NCI-H345 (cell line): ENCODE data around the gene SURF4.
"Not testable (repeated sequence)": the region's sequence is repeated elsewhere in the genome, so short reads cannot be mapped to it uniquely, and the experiment has no call there.

Source experiments
- DNase-seq: peaks from one replicate; lab custom pipeline; 2025; lab: John Stamatoyannopoulos, UW

SURF4 gene

DNA sequence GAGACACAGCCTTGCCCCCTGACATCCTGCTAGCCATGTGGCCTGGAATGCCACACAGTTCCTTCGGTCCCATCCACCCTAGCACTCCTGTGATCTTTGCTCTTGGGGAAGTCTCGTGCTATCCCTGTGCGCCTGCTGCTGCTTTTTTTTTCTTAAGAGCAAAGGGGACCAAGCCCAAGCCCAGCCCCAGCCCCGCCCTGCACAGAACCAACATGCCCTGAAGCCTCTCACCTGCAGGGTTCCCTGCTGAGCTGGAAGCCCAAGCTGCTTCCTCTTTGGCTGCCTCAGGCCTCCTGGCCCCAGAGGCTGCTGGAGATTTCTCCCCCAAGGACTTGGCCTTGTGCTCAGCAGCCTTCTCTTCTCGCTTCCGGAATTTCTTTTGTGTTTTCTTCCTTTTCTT, 41.7 kb downstream of the SURF4 start:
- no peak for DNase-seq

DNA sequence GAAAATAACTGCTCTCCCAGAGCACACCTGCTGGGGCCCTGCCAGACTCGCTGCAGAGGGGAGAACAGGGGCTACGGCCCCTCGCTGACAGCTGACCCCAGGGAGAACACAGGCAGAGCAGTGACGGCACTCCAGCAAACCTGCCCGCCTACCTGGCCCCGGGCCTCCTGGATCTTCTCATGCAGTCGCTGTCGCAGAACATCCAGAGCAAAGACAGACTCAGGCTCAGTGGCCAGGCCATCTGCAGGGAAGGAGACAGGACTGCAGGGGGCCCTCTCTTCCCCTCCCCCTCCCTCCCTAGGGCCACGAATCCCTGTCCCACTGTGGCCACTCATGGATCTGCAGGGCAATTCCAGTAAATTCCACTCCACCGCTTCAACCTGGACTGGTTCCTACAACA, 42.3 kb downstream of the SURF4 start:
- DNase-seq: no peak

DNA sequence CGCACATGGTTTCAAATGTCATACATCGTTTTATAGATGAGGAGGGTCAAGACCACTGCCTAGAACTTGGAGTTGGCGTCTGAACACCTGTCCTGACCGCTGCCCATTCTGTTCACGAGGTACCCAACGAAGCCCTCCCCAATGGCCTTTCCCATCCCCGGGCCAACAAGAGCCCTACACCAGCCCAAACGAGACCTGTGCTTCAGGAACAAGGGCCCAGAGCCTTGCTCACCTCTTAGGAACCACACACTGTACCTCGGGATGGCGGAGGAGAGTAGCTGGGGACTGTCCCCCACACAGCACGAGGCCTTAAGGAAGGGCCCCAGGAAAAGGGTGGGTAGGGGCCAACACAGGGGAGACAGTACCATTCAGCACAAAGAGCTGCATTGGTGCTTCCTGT, 42.8 kb downstream of the SURF4 start:
- DNase-seq: no peak

GRCh38 chr9:133332381-133332730, 43.5 kb downstream of the SURF4 start:
- no peak for DNase-seq

- no peak for DNase-seq
Measured at GRCh38 chr9:133331641-133332380, 44.0 kb downstream of the SURF4 start.

GRCh38 chr9:133331221-133331620, 44.6 kb downstream of the SURF4 start:
- no peak for DNase-seq

DNA sequence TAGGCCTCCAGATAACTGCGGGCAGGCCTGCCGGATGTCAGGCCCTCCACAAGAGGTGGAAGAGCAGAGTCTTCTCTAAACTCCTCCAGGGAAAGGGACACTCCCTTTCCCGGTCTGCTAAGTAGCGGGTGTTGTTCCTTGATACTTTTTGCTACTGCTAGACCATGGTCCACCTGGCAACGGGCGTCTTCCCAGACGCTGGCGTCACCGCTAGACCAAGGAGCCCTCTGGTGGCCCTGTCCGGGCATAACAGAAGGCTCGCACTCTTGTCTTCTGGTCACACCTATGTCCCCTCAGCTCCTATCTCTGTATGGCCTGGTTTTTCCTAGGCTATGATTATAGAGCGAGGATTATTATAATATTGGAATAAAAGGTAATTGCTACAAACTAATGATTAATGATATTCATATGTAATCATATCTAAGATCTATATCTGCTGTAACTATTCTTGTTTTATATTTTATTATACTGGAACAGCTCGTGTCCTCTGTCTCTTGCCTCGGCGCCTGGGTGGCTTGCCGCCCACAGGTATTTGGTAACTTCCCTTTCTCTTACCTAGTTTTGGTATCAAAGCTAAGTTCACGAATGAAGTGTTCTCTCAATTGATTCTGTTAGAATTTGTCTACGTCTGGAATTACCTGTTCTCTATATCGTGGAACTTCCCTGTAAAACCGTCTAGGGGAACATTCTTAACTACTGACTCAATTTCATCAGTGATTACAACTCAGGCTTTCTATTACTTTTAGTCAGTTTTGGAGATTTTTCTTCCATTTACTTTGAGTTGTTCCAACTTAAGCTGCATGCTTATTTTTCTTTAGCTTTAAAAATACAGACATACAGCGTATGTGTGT, 46.3 kb downstream of the SURF4 start:
- DNase-seq: not testable (repeated sequence)

DNA sequence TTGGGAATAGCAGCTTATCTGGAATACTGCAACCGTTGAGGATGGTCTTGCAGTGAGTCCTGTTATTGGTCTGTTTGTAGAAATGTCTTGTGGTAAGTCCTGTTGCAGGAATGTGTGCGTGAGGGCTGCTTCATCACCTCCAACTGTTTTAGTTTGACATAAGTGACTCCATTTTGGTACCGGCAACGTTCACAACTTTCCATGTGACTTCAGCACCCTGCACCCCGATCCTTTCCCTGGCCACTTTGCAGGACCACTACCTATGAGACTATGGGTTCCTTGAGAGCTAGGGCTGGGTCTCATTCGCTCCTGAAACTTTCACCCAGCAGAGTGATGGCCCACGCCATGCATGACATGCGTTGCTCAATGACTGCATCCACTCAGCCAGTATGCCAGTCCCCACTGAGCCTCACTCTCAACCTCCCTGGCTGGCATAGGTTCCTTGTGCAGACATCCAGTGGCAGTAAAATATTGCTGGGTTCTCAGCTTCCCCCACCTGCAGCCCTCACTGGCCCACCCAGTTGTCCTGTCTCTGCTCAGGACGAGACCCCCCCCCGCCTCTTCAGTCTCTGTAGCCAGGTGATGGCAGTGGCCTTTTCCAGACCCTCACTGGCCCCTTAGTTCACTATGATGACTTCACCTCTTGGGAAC, 47.9 kb downstream of the SURF4 start:
- DNase-seq: no peak

DNA sequence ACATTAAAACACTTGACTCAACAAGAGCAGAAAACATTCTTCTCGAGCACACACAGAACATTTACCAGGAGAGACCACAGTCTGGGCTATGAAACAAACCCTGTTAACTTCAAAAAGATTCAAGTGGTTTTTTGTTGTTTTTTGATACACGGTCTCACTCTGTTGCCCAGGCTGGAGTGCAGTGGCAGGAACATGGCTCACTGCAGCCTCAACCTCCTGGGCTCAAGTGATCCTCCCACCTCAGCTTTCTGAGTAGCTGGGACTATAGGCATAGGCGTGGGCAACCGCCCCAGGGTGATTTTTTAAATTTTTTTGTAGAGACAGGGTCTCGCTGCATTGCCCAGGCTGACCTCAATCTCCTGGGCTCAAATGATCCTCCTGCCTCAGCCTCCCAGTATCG, 48.8 kb downstream of the SURF4 start:
- DNase-seq: not testable (repeated sequence)

- no peak for DNase-seq
Measured at GRCh38 chr9:133323991-133324703, 51.7 kb downstream of the SURF4 start.

DNA sequence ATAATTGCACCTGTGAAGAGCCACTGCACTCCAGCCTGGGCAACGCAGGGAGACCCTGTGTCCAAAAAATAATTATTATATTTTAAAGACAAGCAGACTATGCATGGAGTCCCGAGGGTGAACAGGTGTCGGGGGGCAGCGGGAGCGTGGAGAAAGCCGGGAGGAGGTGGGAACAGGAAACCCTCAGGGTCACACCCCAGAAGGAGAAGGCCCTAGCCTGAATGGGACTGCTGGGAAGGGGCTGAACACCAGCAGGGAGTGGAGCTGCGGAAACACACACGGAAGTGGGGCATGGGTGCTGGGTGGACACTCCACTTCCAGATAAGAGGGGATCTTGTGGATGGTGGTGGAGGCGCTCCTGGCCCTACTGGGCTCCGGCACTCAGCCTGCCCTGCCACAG, 52.6 kb downstream of the SURF4 start:
- DNase-seq: no peak

DNA sequence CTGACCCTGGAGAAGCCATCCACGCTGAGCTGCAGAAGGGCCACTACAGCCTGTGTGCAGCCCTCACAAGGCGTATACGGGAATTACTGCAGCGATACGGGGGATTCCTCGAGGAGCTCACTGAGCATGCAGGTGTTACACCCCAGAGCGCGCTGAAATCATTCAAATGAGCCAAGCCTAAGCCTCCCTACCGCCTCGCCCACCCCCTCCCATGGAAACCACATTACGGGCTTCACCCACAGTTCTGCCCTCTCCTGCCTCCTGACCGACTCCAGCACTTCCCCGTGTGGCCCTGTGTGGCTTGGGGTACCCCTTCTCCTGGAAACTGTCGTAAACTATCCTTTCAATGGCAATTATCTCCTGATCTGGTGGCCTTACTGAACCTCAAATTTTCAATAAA, 53.2 kb downstream of the SURF4 start:
- DNase-seq: no peak

DNA sequence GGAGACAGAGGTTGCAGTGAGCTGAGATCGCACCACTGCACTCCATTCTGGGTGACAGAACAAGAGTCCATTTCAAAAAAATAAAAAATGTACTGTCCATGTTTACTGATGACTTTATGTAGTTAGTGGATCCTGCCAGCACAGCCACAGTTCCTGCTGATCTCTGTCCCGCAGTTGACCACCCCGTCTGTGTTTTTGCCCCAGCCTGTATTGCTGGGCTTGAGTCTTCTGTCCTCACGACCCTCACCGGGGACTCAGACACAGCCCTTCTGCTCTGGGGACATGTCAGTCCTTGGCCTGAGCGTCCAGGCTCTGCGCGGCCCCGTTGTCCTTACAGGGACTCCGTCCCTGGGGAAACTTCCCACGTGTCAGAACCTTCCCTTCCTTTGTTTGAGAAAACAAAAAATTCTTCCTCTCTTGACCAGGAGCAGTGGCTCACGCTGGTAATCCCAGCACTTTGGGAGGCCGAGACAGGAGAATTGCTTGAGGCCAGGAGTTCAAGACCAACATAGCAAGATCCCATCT, 54.4 kb downstream of the SURF4 start:
- no peak for DNase-seq

GRCh38 chr9:133320421-133320881, 55.4 kb downstream of the SURF4 start:
- DNase-seq: no peak

DNA sequence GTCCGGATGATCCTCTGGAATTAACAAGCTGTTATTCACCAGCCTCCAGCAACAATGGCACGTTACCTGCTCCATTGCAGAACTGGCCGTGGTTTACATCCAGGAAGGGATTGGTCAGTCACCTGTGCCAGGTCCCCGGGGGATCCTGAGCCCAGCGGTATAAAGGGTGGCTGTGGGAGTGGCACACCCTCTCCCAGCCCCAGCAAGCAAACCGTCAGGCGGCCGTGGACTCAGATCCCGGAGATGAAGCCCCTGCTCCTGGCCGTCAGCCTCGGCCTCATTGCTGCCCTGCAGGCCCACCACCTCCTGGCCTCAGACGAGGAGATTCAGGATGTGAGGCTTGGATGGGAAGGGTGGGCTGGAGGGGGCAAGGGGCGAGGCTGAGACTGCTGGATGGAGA, 58.3 kb downstream of the SURF4 start:
- not testable (repeated sequence) for DNase-seq

DNA sequence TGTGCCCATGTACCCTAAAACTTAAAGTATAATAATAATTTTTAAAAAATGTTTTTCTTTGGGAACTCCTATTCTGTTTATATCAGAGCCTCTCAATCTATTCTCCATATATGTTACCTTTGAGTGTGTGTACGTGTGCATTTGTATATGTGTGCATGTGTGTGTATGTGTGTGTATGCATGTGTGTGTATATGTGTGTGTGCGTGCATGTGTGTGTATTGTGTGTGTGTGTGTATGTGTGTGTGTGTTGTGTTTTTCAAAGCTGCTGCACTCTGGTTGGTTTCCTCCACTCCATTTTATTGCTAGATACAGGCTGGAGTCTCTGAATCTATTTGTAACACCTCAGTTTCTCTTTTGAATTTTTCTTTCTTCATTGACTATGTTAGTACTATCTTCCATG, 59.9 kb downstream of the SURF4 start:
- DNase-seq: no peak
